NCI-H2227 (cell line): Measurements from ENCODE around the gene BBLN.

ENCODE experiments used
- DNase-seq: peaks from one replicate; lab custom pipeline; 2025; ENCODE audit not compliant: unreplicated experiment; lab: John Stamatoyannopoulos, UW

Gene BBLN

DNA sequence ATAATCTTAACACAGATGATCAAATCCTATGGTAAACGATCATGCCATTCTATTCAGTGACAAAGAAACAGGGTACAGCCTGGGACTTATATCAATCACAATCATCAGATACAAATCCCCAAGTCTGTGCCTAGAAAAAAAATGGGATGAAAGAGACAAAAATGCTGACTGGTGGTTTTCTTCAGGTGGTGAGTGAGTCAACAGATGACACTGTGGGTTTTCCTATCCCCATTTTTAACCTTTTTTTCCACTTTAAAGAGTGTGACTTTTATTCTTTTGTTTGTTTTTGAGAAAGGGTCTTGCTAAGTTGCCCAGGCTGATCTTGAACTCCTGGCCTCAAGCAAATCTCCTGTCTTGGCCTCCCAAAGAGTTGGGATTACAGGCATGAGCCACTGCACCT is 28.1 kb downstream of the BBLN start:
- no peak for DNase-seq

DNA sequence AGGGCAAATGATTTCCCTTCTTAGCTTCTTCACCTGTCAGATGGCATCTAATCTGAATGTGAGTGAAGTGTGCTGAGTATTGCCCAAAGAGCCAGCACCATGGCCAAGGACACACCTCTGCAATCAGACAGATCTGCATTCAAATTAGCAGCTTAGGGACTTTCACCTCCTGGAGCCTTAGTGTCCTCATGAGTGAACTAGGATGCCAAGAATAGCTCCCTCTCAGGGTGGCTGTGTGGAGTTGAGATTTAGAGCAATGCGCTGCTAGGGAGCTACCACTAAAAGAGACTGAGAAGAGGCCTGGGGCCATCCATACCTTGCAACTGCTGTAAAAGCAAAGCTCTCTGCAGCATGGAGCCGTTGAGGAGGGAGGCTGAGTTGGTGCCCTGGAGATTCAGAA is 29.9 kb downstream of the BBLN start:
- no peak for DNase-seq

DNA sequence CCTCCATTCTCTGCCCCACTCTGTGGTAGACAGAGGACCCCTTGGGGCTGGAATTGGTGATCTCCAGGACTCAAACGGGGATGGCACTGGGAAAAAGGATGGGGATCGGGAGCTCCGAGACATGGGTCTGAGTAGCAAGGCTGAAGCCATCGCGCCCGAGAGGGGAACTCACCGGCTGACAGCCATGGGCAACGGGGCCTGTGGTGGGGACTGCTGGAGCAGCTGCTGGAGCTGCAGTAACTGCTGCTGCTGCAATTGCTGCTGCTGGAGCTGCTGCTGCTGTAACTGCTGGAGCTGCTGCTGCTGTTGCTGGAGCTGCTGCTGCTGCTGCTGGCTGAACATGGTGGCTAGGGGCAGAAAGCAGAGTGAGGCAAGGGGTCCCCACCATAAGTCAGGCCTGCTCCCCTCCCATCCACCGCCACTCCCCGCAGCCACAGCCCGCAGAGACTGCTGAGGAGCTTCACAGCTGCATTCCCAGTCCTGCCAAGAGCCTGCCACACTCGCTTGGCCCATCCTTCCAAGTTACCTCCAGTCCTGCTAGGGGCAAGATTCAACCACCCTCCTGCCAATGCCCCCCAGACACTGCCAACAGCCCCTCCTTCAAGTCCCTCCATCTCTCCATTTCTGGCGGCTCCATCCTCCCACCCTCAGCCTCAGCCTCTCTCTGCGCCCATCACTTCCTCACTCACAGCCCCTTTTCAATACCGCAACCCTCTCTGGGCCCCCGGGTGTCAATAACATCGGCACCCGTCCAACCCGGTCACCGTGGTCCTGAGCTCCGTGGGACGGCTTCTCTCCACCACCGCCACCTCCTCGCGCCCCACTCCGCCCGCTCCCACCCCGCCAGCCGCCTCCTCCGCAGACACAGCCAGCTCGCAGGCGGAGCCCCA is 30.7 kb downstream of the BBLN start:
- DNase-seq = no peak

DNA sequence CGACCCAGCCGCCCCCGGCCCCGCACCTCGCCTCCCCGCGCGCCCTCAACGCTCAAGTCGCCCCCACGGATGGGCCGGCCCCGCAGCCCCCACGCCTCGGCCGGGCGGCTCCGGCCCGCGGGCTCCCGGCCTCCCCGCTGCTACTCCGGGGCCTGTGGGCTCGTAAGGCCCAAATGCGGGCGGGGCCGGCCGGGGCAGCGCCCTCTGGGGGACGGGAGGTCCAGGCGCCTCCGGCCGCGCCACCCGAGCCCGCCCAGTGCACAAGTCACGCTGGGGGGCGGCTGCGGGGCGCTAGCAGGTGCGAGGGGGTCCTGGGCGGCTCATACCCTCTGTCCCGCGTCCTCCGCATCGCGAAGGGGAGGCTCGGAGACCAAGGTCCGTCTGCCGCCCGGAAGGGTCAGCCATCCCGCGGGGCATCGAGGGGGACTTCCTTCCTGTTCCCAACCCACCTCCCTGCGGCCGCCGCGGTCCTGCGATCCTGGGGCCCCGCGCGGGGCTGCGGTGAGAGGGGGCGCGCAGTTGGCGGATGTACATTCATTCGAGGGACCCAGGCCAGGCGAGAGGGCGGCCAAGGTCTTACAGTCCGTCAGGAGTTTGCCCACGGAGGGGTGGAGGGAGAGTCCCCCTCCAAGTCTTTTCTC is 31.5 kb downstream of the BBLN start, which contains the start of gene CIZ1:
Gene CIZ1 (minus strand): TSS at position 167 of the 641 bp plus-strand sequence. CDS start 715 bp downstream, outside the sequence.
- DNase-seq = peak; percentile 81

DNA sequence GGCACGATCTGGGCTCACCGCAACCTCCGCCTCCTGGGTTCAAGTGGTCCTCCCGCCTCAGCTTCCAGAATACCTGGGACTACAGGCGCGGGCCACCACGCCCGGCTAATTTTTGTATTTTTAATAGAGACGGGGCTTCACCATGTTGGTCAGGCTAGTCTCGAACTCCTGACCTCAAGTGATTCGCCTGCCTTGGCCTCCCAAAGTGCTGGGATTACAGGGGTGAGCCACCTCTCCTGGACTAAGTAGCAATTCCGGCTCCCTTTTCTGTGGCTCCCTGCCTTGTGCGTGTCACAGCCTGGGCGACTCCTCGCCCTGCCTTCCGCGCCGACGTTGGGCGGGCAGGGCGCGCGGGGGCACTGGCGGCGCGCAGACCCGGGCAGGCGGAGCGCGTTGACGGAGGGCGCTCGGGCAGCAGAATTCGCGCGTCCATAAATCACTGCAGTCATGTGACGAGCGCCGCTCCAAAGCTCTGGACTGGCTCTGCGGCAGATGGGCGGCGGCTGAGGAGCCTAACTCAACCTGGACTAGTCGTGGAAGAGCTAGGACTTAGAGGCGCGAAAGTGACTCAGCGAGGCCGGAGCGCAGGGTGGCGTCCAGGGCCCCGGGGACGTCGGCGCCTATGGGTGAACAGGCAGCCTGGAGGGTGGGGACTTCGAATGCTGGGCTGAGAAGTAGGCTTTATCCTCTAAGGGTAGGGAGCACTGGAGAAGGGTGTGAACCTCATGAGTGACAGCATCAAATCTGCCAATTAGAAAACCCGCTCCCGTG is 32.7 kb downstream of the BBLN start:
- peak; percentile 92 for DNase-seq

DNA sequence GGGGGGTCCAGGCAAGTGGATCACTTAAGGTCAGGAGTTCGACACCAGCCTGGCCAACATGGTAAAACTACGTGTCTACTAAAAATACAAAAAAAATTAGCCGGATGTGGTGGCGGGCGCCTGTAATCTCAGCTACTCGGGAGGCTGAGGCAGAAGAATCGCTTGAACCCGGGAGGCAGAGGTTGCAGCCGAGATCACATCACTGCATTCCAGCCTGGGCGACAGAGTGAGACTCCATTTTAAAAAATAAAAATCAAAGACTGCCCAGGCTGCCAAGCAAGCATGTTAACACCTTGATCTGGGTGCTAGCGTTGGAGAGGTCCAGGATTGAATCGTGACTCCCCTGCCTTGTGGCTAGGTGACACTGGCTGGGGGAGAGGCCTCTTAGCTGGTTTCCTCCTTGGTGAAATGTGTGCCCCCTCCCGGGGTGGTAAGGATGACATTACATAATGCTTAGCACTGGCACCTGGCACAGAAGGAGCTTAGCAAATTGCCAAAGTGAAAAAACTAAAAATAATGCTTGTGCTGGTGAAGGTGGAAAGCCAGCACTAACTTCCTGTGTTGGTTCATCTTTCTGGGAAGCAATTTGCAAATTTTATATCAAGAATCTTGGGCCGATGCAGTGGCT is 33.5 kb downstream of the BBLN start:
- no peak for DNase-seq

DNA sequence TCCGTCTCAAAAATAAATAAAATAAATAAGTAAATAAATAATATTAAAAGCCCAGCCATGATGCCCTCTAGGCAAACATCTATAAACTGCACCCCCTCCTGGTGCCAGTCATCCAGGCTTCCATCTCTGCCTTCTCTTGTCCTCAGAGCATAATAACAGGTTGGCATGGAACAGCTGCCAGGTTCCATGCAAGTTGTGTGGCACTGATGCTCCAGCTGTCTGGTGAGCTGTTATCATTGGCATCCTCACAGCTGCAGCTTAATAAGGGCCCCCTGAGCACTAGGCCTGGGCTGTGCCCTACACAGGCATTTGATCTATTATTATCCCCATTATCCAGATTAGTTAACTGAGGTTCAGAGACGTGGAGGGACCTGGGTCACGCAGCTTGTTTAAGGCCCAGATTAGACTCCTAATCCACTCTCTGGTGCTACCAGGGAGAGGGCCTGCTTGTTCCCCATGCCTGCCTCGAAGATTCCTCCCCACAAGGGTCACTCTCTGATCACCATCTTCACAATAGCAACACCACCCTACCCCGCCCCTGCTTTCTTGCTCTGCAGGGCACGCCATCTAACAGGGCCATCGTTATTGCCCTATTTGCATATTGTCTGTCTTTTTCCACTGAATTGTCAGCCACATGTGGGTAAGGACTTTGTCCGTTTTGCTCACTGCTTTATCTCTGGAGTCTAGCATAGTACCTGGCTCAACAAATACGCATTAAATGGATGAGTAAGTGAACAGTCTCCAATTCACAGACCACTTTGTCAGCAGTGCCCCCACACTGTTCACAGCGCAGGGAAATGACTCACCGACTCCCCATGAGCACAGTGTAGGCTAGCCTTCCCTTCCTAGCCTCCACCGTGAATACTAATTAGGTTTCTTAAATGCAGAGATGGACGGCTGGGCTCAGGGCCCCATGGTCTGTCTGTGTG is 41.6 kb downstream of the BBLN start:
- DNase-seq = no peak

DNA sequence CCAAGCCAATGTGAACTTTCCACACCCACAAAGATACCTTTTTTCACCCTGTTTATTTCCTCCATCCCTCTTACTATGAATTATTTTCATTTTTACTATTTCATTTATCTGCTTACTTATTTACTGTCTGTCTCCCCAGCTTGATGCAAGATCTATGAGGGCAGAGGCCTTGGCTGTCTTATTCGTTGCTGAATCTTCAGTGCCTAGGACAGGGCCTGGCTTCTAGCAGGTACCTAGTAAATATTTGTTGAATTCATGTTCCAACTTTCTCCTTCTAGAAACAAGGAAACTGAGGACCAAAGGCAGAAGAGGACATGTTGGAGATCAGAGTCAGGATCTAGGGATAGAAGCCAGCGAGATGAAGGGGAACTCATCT is 42.6 kb downstream of the BBLN start:
- no peak for DNase-seq

DNA sequence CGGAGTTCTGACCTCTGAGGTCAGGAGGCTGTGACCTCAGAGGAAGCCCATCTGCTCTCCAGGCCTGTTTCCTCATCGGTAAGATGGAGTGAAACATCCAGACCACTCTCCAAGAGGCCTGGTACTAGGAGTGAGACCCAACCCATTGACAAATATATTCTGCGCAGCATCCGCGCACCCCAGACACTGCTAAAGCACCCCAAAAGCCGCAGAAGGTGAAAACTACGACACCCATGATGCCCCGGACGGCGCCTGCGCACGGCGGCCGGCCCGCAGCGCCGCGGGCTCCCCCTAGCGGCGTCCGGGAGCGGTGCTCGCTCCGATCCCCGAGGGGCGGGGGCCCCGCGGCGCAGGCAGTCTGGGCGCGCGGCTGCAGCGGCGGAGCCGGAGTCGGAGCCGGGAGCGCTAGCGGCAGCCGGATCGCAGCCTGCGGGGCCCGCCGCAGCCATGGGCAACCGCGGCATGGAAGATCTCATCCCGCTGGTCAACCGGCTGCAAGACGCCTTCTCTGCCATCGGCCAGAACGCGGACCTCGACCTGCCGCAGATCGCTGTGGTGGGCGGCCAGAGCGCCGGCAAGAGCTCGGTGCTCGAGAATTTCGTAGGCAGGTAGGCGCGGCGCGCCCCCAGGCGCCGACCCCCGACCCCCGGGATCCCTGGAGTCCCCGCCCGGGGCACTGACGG is 43.1 kb downstream of the BBLN start, which contains the start of gene DNM1:
Gene DNM1 (plus strand): TSS at position 356 of the 683 bp plus-strand sequence. CDS start 92 bp downstream, at position 448.
- DNase-seq = peak; percentile 77

DNA sequence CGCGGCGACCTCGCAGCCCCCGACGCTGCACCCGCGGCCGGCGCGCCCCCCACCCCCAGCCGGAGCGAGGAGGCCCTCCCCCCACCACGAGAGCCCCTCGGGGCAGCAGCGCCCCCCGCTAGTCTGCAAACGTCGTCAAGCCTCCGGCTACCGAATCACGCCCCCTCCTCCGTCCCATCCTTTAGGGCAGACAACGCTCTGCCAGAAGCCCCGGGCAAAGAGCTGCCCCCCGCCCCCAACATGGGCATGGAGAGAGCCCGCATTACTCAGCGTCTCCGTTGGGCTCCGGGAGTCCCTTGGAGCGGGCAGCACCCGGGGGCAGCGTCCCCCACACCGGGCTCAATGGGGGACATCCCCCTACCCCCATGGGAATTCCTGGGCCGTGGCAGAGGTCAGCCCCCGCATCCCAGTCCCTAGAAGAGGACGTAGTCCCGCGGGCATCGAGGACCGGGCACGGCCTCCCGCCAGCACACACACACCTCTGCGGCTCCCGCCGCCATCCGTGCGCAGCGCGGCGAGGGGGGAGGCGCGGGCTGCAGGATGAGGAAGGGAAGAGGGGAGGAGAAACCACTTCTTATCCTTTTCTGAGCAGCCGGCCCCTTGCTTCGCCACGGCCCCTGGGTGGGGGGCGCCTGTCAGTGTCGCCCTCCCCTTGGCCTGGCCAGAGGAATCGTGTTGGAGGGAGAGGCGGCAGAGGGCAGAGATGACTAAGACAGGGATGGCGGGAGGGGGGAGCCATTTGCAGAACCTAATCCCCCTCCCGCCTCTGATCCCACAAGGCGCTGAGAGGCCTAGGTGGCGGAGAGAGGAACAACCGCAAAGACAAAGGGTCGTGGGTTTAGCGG is 43.9 kb downstream of the BBLN start:
- DNase-seq = peak; percentile 63

DNA sequence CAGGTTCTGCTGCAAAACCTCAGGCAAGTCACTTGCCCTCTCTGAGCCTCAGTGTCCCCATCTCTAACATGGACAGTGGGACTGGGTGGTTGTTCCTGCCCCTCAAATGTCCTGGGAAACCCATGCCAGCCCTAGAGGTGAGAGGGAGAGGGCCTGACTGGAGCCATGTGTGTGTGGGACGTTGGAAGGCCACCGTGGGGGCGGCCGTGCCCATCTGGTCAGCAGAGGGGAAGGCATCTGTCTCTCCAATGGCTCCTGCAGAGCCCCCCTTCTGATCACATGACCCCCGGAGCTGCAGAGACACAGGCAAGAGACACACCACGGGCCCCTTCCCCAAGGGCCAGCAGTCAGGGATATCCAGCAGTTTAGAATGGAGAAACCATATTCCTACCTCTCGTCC is 44.8 kb downstream of the BBLN start:
- DNase-seq = no peak

DNA sequence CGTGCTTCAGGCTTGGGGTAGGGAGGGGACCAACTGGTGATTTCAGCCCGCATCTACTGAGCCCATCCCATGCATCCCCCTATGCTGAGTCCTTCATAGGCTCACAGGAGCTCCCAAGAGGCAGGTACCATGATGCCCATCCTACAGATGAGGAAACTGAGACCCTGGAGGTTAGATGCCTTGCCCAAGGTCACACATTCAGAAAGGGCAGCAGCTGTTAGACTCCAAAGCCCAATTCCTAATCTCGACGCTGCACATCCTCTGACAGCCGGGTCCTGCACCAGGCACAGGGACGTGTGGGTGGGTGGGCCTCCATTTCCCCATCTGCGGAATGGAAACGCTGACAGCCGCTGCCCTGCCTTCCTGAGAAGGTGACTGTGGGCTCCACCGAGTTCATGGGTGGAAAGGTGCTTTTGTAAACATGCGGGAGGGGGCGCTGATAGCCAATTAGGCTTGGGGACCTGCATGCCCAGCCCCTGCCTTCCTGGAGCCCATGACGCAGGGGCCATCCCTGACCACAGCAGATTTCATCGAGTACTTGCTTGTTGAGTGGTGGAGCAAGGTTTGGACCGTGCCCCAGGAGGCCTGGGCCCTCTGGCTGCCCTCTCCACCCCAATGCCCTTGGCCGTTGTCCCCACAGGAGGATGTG is 45.4 kb downstream of the BBLN start:
- DNase-seq = no peak

DNA sequence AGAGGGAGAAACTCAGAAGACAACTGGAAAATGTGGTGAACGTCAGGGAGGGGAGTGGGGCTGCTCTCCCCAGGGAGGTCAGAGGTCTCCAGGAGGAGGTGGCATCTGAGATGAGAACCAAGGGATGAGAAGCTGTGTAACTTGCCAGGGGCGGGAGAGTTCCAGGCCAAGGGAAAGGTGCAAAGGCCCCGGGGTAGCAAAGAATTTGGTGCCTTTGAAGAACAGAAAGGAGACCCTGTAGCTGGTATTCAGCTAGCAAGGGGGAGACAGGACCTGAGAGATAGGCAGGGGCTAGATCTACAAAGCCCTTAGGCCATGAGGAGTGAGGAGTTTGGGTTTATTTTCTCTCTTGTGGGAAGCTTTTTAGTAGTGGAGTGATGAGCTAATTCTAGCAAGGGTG is 46.4 kb downstream of the BBLN start:
- no peak for DNase-seq

DNA sequence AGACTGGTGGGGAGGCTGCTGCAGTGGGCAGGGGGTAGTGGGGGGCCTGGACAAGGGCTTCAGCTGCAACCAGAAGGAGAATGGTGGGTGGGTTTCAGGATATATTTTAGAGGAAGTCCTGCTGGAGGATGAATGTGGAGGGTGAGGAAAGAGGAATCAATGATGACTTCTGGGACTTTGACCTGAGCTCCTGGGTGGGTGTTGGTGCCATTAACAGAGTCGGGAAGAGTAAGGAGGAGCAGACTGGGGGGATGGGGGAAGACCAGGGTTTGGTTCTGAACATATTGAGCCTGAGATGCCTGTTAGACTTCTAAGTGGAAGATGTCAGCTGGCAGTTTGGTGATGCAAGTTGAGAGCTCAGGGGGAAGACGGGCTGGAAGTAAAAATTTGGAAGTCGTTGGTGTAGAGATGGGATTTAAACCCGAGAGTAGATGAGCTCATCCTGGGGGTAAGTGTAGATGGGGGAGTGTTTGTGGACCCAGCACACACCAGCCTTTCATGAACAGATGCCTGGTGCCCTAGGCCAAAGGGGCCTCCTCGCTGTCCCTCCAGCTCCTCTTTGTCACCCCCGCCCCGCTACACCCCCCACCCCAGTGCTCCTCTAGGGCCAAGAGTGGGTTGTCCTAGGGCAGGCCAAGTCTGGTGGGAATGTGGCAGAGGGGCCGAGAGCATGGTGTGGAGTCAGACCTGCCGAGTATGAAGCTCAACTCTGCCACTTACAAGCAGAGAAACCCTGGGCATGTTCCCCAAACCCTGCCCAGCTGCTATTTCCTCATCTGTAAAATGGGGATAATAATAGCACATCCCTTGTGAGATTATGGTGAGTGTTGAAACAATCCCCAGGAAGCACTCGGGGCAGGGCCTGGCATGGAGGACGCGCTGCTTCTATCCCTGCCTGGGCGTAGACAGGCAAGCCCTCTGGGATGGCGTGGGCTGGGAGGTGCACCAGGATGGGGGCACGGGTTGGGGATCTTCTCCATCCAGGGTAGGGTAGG is 47.1 kb downstream of the BBLN start:
- no peak for DNase-seq

DNA sequence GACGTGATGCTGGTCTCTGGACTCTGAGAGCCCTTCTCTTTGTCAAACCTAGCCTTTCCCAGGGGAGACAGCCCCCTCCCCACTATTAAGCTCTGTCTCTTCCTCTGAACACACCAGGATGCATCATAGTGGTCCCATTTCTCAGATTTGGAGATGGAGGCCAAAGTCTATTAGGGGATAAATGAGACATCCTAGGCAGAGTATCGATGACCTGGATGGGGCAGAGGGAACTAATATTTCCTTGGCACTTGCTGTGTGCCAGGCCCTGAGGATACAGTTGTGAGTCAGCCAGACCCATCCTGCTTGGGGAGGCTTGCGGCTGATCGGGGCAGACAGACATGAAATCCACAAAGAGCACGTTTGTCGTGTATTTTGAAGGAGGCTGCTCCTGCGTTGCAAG is 48.3 kb downstream of the BBLN start:
- DNase-seq = no peak

DNA sequence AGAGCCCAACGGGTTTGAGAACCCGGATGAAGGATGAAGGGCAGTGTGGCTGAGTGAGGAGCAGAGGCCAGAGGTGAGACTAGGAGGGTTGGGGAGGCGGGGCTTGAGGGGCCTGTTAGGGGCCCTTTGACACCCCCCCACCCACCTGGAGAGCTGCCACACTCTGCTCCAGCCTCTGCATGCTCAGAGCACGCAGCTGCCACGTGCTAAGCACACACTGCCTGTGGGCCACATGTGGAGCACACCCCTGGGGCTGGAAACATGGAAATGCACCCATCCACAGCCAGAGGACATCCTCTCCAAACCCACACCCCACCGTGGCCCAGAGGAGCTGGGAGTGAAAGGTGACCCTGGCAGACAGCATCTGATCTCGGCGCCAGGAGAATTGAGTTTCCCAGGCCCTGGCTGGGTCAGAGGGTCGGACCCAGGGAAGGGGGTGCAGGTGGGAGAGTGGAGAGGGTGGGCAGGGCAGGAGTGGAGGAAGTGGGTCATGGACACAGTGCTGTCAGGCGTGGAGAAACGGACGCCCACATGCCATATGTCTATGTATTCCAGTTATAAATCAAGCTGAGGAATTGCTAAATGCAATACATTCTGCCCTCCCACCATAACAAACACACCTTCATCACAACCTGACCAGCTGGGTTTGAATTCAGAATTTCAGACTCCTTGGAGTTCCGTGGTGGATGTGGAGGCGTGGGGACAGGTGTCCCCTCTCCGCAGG is 49.0 kb downstream of the BBLN start:
- no peak for DNase-seq
